Measurements from ENCODE around the gene C1QB.

- TF ChIP-seq EZH2phosphoT487 (IDR thresholded peaks at IDR 0.05; ENCODE audit: unreplicated experiment) (no peak), REST (IDR thresholded peaks at IDR 0.05; ENCODE audit: unreplicated experiment) (no peak), CTCF (conservative IDR thresholded peaks at IDR 0.05; ENCODE audit: low read depth in 2 of 2) (no peak), POLR2AphosphoS5 (IDR thresholded peaks at IDR 0.05; ENCODE audit: low read depth) (no peak), CREB1 (CRISPR knock-in tag; IDR thresholded peaks at IDR 0.05; ENCODE audit: low read depth) (no peak), EZH2 (IDR thresholded peaks at IDR 0.05; ENCODE audit: low read depth, unreplicated experiment) (no peak)
These were observed 35.4 kb downstream of the C1QB start for GRCh38 chr1:22688466-22688865.

Measured in GM23338 (cell line).